GM19468 (cell line): ENCODE measurements around the gene NOXA1.
A peak's percentile ranks its signal among the peaks of the same experiment; 100 is the strongest.
"Not testable (repeated sequence)": the region's sequence is repeated elsewhere in the genome, so short reads cannot be mapped to it uniquely, and the experiment has no call there.

ENCODE experiments used
- ATAC-seq: cut with Tn5 transposase; IDR thresholded peaks from one replicate; pipeline ENCODE4 v1.9.1; 2021; ENCODE audit warnings: mild to moderate bottlenecking, moderate library complexity, moderate number of reproducible peaks; ENCODE audit not compliant: unreplicated experiment; ENCODE audit errors: extremely low read depth

NOXA1 gene

DNA sequence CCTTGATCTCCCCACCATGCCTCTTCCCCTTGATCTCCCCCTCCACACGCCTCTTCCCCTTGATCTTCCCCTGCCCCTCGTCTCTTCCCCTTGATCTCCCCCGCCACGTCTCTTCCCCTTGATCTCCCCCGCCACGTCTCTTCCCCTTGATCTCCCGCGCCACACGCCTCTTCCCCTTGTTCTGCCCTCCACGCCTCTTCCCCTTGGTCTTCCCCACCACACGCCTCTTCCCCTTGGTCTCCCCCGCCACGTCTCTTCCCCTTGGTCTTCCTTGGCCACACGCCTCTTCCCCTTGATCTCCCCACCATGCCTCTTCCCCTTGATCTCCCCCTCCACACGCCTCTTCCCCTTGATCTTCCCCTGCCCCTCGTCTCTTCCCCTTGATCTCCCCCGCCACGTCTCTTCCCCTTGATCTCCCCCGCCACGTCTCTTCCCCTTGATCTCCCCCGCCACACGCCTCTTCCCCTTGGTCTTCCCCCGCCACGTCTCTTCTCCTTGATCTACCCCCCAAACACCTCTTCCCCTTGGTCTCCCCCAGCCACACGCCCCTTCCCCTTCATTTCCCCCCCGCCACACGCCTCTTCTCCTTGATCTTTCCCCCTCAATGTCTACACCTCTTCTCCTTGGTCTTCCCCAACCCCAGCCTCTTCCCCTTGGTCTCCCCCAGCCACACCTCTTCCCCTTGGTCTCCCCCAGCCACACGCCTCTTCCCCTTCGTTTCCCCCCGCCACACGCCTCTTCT, 28.2 kb downstream of the NOXA1 start:
- ATAC-seq: not testable (repeated sequence)

DNA sequence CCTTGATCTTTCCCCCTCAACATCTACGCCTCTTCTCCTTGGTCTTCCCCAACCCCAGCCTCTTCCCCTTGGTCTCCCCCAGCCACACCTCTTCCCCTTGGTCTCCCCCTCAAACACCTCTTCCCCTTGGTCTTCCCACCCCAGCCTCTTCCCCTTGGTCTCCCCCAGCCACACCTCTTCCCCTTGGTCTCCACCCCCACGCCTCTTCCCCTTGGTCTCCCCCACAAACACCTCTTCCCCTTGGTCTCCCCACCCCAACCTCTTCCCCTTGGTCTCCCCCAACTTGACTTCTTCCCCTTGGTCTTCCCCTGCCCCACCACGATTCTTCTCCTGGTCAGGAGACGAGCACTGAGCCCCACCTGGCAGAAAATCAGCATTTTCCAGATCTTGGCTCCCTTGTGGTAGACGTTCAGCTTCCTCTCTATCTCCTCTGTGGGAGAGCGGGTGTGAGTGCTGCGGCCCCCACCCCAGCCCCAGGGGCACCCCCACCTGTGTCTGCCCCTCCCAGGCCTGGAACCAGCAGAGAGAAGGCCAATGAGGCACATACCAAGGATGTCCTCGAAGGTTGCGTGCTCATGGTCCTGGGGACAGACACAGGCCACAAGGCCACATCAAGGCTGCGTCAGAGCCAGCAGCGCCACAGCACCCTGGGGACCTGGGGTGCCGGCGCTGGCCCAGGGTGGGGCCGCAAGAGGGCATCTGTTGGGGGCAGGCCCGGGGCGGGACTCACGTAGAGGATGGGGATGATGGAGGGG, 29.0 kb downstream of the NOXA1 start:
- no peak for ATAC-seq

DNA sequence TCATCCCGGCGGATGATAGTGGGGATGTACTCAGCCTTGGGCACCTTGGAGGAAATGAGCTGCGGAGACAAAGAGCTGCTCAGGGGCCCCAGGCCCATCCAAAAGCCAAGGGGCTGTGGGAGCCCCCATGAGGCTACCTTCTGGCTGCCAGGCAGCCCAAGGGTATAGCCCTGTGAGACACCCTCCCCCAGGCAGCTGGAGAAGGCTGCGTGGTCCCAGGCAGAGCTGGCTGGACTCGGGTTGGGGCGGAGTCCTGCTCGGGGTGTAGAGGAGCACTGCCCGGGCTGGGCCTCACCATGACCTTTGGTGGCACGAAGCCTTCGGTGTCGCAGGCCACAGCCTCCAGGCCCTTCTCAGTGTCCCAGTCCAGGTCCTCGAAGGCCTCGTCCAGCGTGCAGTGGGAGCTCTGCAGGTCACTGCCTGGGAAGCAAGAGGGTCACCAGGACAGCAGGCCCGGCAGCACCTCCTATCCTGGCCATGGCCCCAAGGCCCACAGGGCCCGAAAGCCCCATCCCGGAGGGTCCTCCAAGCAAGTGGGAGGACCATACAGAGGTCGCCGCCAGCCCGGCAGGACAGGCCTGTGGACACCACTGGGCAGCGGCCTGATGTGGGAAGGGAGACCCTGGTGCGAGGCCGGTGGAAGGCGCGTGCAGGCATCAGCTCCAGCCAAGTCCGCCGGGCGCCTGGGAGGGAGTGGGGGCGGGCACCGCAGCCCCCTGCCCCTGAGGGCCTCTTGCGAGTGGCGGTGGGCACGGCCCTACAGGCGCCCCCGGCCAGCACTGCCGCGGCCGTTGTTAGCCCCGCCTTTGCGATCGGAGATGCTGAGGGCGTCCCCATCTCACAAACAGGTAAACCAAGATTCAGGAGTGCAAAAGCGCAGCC, 29.8 kb downstream of the NOXA1 start:
- no peak for ATAC-seq

DNA sequence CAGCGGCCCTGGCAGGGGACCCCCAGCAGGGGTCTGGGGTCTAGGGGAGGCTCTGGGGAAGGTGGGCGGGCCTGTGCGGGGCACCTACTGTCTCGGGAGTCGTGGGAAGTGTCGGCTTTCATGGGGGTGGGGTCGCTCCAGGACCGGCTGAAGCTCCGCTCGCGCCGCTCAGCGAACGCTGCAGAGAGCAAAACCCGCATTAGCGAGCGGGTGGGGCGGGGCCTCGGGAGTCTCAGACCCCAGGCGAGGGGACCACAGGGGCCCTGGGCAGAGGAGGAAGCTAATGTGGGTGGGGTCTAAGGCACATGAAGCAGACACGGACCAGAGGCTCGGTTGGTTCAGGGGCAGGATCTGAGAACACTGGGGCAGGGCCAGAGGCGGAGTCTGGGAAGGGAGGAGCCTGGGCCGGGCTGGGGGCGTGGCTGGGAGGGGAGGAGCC, 30.5 kb downstream of the NOXA1 start:
- ATAC-seq: peak; percentile 40

- ATAC-seq: no peak
These were observed 31.0 kb downstream of the NOXA1 start for GRCh38 chr9:137454145-137454596.

- ATAC-seq: no peak
These were observed 31.6 kb downstream of the NOXA1 start for GRCh38 chr9:137454597-137455358.

DNA sequence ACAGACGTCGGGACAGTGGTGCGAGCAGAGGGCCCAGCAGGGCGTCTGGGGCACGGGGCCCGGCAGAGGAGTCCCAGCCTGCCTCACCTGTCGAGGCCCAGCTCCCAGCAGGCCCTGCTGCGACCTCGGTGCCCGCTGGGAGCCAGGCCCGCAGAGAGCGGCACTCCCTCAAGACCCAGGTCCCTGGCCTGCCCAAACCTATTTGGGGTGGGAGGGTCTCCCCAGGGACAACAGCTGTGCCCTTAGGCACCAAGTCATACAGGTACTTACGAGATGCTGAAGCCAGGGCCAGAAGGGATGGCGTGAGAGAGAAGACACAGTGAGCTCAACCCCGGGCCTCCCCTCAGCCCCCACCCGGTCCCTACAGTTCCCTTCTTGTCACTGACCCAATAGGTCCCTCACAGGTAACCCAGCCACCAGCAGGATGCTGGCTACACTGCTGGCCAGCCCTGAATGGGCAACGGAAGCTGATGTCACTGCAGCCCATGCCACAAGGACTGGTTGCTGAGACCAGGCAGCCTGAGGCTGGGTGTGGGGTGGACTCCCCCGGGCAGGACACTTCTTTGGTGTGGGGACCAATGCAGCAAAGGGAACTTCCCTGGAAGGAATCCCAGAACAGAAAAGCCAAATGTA, 32.3 kb downstream of the NOXA1 start:
- ATAC-seq: no peak

DNA sequence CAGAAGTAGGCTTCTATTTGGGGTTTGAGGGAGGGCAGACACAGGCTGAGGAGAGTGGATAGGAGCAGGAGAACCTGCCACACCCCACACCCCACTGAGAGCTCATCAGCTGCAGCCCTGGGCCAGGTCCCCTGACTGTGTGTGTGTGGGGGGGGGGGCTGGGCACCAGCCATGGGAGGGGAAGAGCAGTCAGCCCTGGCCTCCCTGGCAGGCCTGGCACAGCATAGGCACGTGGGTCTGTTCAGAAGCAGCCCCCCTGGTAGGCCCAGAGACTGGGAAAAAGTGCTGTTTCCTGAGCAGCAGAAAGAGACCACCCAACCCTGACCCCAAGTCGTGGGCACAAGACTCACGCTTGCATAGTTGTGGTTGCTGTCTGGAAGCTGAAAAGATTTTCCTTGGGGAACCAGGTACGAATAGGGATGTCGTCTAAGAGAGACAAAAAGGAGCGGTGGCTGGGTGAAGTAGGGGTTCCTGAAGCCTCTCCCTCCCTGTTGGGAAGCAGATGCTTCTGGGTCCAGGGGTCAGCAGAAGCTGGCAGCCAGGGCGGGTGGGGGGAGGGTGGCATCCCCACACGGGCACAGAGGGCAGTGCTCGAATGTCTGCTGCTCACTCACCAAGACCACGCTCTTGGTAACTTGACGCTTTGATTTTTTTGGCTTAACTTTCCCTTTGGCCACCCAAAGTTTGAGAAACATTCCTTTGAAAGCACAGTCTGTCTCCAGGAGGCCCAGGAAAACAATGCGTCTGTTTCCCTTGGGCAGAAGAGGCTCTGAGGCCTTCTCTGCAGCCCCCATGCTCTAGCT, 33.1 kb downstream of the NOXA1 start:
- ATAC-seq: no peak

DNA sequence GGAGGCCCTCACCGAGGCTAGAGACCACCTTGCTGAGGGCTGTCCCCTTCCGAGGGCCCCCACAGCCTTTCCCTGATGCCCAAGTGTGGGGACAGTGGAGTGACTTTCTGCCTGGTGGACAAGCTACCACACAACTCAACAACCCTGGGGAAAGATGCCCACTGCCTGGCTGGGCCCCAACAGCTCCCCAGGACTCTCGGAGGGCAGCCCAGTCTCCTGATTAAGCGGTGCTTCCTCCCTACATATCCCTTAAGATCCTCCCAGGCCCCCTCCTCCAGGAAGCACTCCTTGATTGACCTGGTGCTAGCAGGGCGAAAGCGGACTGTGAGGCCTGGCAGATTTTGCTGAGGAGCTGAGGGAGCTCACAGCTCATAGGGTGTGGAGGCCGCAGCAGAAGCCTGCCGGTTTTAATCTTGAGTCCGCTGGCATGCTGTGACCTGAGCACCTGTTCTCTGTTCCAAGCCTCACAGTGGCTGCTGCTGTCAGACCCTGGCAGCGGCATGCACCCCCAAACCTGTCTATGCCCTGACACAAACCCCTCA, 33.7 kb downstream of the NOXA1 start:
- ATAC-seq: no peak

DNA sequence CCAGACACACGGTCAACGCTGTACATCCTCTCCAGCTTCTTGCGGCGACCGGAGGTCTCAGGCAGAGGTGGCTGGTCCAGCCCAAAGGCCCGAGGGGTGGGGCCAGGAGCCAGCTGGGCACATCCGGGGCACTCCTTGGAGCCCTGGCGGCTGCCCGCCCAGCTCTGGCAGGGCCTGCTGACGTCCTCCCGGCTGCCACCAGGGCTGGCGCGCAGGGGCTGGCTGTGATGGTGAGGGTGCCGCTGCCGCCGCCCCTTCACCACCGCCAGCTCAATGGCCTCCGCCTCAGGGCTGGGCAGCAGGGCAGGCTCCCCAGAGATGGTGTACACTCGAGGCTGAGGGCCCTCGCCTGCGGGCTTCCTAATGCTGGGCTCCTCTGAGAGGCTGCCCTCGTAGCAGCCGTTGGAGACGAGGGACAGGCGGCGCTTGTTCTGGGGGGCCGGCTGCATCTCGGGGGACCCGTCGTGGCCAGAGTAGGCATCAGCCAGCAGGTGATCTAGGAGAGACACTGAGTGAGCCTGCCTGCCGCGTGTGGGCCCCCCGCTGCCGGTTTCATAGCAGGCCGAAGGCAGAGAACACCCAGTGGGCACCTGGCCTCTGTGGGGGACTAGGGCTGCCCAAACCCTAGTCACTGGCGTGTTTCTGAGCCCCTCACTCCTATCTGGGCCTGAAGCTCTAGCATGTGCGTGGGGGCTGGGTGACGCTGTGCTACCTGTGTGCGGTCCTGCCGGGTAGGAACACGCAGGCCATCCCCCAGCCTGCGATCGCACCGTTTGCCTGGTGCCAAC, 34.4 kb downstream of the NOXA1 start:
- no peak for ATAC-seq

DNA sequence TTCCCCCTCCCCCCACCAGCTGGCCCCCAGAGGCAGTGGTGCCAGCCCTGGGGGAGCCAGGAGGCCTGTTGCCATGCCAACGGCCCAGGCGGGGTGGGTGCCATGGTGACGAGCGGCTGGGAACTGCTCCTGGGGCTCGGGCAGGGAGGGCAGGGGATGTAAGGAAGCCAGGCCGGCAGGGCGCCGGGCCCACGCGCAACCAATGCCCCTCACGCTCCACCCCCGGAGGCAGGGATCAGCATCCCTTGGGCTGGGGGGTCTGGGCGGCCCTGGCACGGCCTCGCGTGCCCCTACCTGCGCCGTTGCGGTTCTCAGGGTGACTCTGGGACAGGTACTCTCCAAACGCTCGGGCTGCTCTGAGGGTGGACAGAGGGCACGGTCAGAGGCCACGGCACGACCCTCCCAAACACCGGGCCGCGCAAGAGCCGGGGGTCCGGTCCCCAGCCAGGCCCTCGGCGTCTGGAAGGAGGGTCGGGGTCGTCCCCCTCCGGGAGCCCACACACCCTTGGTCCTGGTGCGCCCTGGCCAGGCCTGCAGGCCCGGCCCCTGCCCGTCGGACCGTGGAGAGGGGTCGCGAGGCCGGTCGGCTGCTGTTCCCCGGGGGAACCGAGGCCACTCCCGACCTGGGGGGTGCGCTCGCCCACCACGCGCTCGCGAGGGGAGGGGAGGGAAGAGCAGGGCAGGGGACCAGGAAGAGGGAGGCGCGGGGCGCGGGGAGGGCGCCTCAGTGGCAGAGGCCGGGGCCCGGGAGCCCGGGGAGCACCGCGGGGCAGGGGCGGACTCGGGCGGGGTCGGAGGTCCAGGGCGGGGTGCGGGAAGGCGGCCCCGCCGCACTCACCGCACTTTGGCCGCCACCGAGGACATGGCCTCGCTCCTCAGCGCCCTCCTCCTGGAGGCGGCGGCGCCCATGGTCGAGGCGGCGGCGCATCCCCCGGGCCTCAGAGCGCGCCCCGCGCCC, 35.3 kb downstream of the NOXA1 start:
- ATAC-seq: no peak

DNA sequence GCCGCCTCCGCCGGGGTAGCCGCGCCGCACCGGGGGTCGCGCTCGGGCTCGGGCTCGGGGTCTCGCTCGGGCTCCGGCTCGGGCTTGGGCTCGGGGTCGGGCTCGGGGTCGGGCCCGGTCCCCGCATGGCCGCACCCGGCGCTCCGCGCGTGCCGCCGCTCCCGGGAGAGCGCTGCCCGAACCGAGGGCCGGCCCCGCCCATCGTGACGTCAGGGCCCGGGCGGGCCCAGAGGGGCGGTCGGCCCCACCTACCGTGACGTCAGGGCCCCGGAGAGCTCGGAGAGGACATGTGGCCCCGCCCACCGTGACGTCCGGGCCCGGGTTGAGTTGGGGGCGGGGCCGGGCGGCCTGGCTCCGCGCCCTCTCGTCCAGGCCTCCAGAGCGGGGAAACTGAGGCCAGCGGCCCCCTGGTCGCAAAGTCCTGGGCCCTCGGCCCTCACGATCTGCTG, 36.0 kb downstream of the NOXA1 start, which contains the start of gene NSMF:
NSMF (minus strand) TSS at position 183 of the 449 bp plus-strand sequence. CDS start 232 bp downstream, outside the sequence.
- ATAC-seq: no peak

DNA sequence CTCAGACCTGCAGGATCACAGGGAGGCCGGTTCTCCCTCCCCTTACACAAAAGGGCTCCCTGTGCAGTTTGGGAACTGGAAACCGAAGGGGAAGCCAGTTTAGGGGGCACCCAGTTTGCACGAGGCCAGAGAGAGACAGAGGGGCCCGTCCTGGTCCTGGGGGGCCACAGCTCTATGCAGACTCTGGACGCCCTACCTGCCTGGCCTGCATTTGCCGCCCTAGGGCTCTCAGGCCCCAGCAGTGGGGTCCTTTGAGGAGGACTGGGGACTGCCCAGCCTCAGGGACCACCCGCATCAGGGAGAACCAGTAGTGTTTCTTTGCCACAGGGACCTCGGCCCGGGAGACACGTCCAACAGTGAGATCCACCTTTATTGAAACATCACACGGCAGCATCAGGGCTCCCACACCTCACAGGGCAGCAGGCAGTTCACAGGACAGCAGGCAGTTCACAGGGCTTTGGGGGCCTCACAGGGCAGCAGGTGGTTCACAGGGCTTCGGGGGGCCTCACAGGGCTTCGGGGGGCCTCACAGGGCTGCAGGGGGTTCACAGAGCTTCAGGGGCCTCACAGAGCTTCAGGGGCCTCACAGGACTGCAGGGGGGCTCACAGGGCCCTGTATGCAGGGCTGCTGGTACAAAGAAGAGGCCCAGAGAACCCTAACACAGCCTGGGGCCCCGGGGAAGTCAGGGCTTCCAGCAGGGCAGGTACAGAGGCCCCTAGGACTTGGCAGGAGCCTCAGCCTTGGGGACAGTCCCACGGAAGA, 36.6 kb downstream of the NOXA1 start:
- ATAC-seq: no peak

DNA sequence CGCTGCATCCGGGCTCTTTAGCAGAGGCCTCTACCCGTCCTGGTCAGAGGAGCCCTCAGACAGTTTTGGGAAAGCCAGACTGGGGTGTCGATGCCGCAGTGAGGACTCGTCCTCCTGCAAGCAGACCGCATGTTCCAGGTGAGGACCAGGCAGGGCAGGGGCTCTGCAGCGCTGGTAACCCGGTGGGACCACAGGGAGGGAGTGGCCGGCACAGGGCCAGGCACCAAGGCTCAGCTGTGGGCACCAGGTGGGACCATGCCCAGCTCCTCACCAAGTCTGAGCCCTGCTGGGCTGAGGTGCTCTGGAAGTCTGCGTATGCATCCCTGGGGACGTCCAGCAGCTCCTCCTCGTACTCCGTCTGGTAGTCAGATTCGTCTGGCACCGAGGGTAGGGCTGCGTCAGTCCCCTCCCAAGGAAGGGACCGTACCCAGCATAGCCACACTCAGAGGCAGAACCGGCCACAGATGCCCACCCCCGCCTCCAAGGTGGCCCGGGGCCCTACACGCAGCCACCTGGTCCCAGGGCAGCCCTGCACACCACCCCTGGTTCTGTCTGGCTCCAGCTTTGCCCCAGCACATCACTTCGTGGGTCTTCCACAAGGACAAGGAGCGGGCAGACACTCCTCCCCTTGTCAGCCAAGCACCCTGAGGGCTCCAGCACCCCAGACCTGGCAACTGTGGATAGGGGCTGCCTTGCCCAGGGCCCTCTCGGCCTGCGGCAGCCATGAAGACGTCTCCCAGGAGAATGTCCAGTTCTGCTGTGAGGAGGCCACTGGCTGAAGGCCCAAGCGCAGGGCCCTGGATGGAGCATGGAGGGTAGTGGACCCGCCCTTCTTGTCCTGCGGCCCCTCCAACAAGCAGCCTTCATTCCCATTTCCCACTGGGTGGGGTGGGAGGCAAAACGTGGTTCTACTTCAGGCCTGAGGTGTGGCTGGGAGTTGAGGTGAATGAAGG, 37.4 kb downstream of the NOXA1 start:
- ATAC-seq: no peak

GRCh38 chr9:137461316-137461662, 38.1 kb downstream of the NOXA1 start:
- no peak for ATAC-seq
